ENCODE data around the gene LPP. TPM values are rescaled to one million over a fixed set of nuclear protein-coding genes. Genes with fewer than 3 reads are reported as not detected.

Gene LPP
- total RNA-seq, 1 donor from 2014 or later, result 184 TPM

GRCh38 chr3:188152660-188153436 lies 1.1 kb upstream of the LPP start:
- DNase-seq (ENCODE audit: extremely low spot score, unreplicated experiment), result peak; percentile 86
- Mint-ChIP-seq H3K4me1 (ENCODE audit: unreplicated experiment) (peaks cover 50% of the 10 kb centered on the region), H3K36me3 (ENCODE audit: unreplicated experiment) (peaks cover 2% of the 10 kb centered on the region), H3K27ac (ENCODE audit: unreplicated experiment) (peak overlapping the region; percentile 99), H3K4me3 (ENCODE audit: unreplicated experiment) (peak overlapping the region; percentile 99), H3K27me3 (ENCODE audit: unreplicated experiment) (no peaks in the 10 kb centered on the region), H3K9me3 (ENCODE audit: unreplicated experiment) (no peaks in the 10 kb centered on the region)
- TF ChIP-seq CTCF (IDR thresholded peaks at IDR 0.05), result no peak

GRCh38 chr3:188153437-188154013 lies 432 bp upstream of the LPP start:
- no peaks in the 10 kb centered on the region for H3K9me3 Mint-ChIP-seq (ENCODE audit: unreplicated experiment)
- DNase-seq (ENCODE audit: extremely low spot score, unreplicated experiment), result no peak
- peaks cover 2% of the 10 kb centered on the region for H3K36me3 Mint-ChIP-seq (ENCODE audit: unreplicated experiment)
- H3K4me3 Mint-ChIP-seq (ENCODE audit: unreplicated experiment), result peak overlapping the region; percentile 99
- no peak for TF ChIP-seq CTCF (IDR thresholded peaks at IDR 0.05)
- no peaks in the 10 kb centered on the region for H3K27me3 Mint-ChIP-seq (ENCODE audit: unreplicated experiment)
- H3K4me1 Mint-ChIP-seq (ENCODE audit: unreplicated experiment), result peaks cover 55% of the 10 kb centered on the region
- H3K27ac Mint-ChIP-seq (ENCODE audit: unreplicated experiment), result peak overlapping the region; percentile 99

GRCh38 chr3:188154809-188155574 lies 1.0 kb downstream of the LPP start:
- H3K4me3 Mint-ChIP-seq (ENCODE audit: unreplicated experiment), result peak overlapping the region; percentile 99
- no peaks in the 10 kb centered on the region for H3K27me3 Mint-ChIP-seq (ENCODE audit: unreplicated experiment)
- peak overlapping the region; percentile 86 for H3K27ac Mint-ChIP-seq (ENCODE audit: unreplicated experiment)
- H3K4me1 Mint-ChIP-seq (ENCODE audit: unreplicated experiment), result peaks cover 61% of the 10 kb centered on the region
- no peak for TF ChIP-seq CTCF (IDR thresholded peaks at IDR 0.05)
- H3K9me3 Mint-ChIP-seq (ENCODE audit: unreplicated experiment), result no peaks in the 10 kb centered on the region
- H3K36me3 Mint-ChIP-seq (ENCODE audit: unreplicated experiment), result peaks cover 2% of the 10 kb centered on the region
- no peak for DNase-seq (ENCODE audit: extremely low spot score, unreplicated experiment)

GRCh38 chr3:188156056-188156455 lies 2.1 kb downstream of the LPP start:
- DNase-seq (ENCODE audit: extremely low spot score, unreplicated experiment), result no peak
- Mint-ChIP-seq H3K9me3 (ENCODE audit: unreplicated experiment) (no peaks in the 10 kb centered on the region), H3K36me3 (ENCODE audit: unreplicated experiment) (peaks cover 2% of the 10 kb centered on the region), H3K4me1 (ENCODE audit: unreplicated experiment) (peaks cover 66% of the 10 kb centered on the region), H3K27ac (ENCODE audit: unreplicated experiment) (peak overlapping the region; percentile 47), H3K4me3 (ENCODE audit: unreplicated experiment) (no peak overlapping the region), H3K27me3 (ENCODE audit: unreplicated experiment) (no peaks in the 10 kb centered on the region)
- no peak for TF ChIP-seq CTCF (IDR thresholded peaks at IDR 0.05)

- Mint-ChIP-seq H3K27ac (ENCODE audit: unreplicated experiment) (no peak overlapping the region), H3K27me3 (ENCODE audit: unreplicated experiment) (no peaks in the 10 kb centered on the region), H3K4me3 (ENCODE audit: unreplicated experiment) (no peak overlapping the region), H3K36me3 (ENCODE audit: unreplicated experiment) (peaks cover 3% of the 10 kb centered on the region), H3K4me1 (ENCODE audit: unreplicated experiment) (peaks cover 60% of the 10 kb centered on the region), H3K9me3 (ENCODE audit: unreplicated experiment) (no peaks in the 10 kb centered on the region)
- no peak for DNase-seq (ENCODE audit: extremely low spot score, unreplicated experiment)
- no peak for TF ChIP-seq CTCF (IDR thresholded peaks at IDR 0.05)
These were observed 3.5 kb downstream of the LPP start for GRCh38 chr3:188157407-188157806.

All from osteocyte (in vitro differentiated cells).